Heart right ventricle (tissue), 16 donors: ENCODE measurements around the gene PRKAR2B. TPM values are rescaled to one million over a fixed set of nuclear protein-coding genes. Genes with fewer than 3 reads are reported as not detected.

Experiments used
- ATAC-seq, 8 donors: fragments of 200-7000 bp; cut with Tn5 transposase; one replicate each; pipeline ENCODE4 v1.9.1; 2020; ENCODE audit warnings: mild to moderate bottlenecking in 8 of 8, moderate library complexity in 8 of 8, moderate number of reproducible peaks in 1 of 8
- DNase-seq, 2 donors: peaks; one replicate each; pipeline ENCODE4 v3.0.0-alpha.2; 2020
- H3K27ac ChIP-seq, 10 donors: fragments of 200-600 bp; sonication (generic) in 2 of 10; one replicate each; pipeline versions ENCODE4 v1.5.0 to v1.8.0; 2020 to 2022; ENCODE audit warnings: mild to moderate bottlenecking in 3 of 10
- H3K27me3 ChIP-seq, 7 donors: fragments of 200-600 bp; one replicate each; pipeline ENCODE4 v1.8.0; 2021 to 2022; ENCODE audit warnings: mild to moderate bottlenecking in 2 of 7
- H3K36me3 ChIP-seq, 9 donors: fragments of 200-600 bp; sonication (generic) in 1 of 9; one replicate each; pipeline versions ENCODE4 v1.5.0 to v1.8.0; 2020 to 2022; ENCODE audit warnings: mild to moderate bottlenecking in 2 of 9
- H3K4me1 ChIP-seq, 9 donors: fragments of 200-600 bp; sonication (generic) in 1 of 9; one replicate each; pipeline versions ENCODE4 v1.5.0 to v1.8.0; 2020 to 2022; ENCODE audit warnings: mild to moderate bottlenecking in 4 of 9
- H3K4me3 ChIP-seq, 10 donors: fragments of 200-600 bp; sonication (generic) in 2 of 10; one replicate each; pipeline versions ENCODE4 v1.5.0 to v1.8.0; 2020 to 2022; ENCODE audit warnings: mild to moderate bottlenecking in 7 of 10, moderate library complexity in 2 of 10
- H3K9me3 ChIP-seq, 11 donors: fragments of 200-600 bp in 10 of 11; sonication (generic) in 2 of 11; one replicate each; pipeline versions ENCODE4 v1.5.0 to v1.8.0; 2013 to 2022; ENCODE audit warnings: mild to moderate bottlenecking in 2 of 11, control low read depth in 1 of 11, moderate library complexity in 1 of 11
- CTCF ChIP-seq, 9 donors: fragments of 200-600 bp; sonication (generic) in 2 of 9; IDR thresholded peaks; one replicate each; pipeline versions ENCODE4 v1.5.0 to v1.8.0; 2021 to 2022; ENCODE audit warnings: antibody characterized with exemption in 9 of 9, mild to moderate bottlenecking in 5 of 9, moderate library complexity in 1 of 9
- WGBS, 2 donors: extraction: QIAGEN DNeasy Blood & Tissue Kit; methylation state at CpG; one replicate each; pipeline ENCODE4 v1.1.7; 2013; ENCODE audit warnings: inconsistent platforms in 1 of 2; 5-methylcytosine and 5-hydroxymethylcytosine counted together
- intact Hi-C, 10 donors: fragments of 100-400 bp; cut with DNase I; formaldehyde crosslinking; loops; one replicate each; pipeline versions ENCODE4 v1.11.1 to v1.14.2; 2022
- polyA plus RNA-seq, 2 donors: library from polyadenylated mRNA; stranded (reverse); fragments of 200-250 nt; gene quantifications; one replicate each; pipeline ENCODE4 v1.2.3, GENCODE V29; 2013
- total RNA-seq, 10 donors: library from RNA; stranded (reverse); fragmentation: NEBNext Ultra II Directional in 3 of 10; extraction: Animal tissue kit (Norgen Biotek cat#: 25700) in 3 of 10; gene quantifications; one replicate each; pipeline versions ENCODE4 v1.2.1 to v1.2.4, GENCODE V29; 2021 to 2023
- donor health status: Arrhythmogenic right ventricular cardiomyopathy.
- donor health status: ischemic (EF 13 %, LVEDD 7.1; RV severe dilation, severe dysfunction).
- donor health status: healthy with polysubstance abuse.
- donor health status: DM: no; HTN: yes; CAD: no.
- donor health status: DM: no; HTN: no; CAD: no.
- donor health status: ischemic (EF 25% LVEDD 6.9; RV normal size, moderate dysfunction).
- donor health status: ischemic (EF 25% LVEDD 5.7; RV mildly dilated, moderate dysfunction).
- donor health status: healthy.
- donor health status: DM: yes; HTN: yes; CAD: no.
- donor health status: Ischemic cardiomyopathy.
- donor health status: ischemic (EF 35%, LVEDD 5.7; RV mildly dilated, moderate dysfunction).
- donor health status: nonischemic (EF 11% LVEDD 7.7; RV severe dilation, severe dysfunction).
- donor health status: DM: yes; HTN: yes; CAD: no.
- donor health status: PGD.
- donor health status: ischemic (EF 29% LVEDD 5.4; RV normal size, mild dysfunction).
- donor health status: nonischemic (EF 23%, LVEDD 6.1; RV moderate dilation, normal function).

The PRKAR2B gene
- total and polyA plus RNA-seq, 12 donors, result 5.4 to 42.5 (median 24.6) TPM

GRCh38 chr7:107014387-107015023 lies 30.0 kb upstream of the PRKAR2B start:
- no peaks in the 10 kb centered on the region for H3K27me3 ChIP-seq
- no peaks in the 10 kb centered on the region for H3K9me3 ChIP-seq
- WGBS, 2 donors, result 22 to 31% methylated on average over 7 of the region's 7 CpGs
- no peak for TF ChIP-seq CTCF (IDR thresholded peaks at IDR 0.05)
- H3K4me3 ChIP-seq, result no peak overlapping the region
- H3K36me3 ChIP-seq, result no peaks in the 10 kb centered on the region
- intact Hi-C loops, result no loop called here
- ATAC-seq (peak; percentile 82 to 98 (median 94)), DNase-seq (peak in 1 of 2 donors; percentile 38)
- peak overlapping the region in 6 of 10 donors; percentile 5 to 60 (median 56) for H3K27ac ChIP-seq
- H3K4me1 ChIP-seq, result peaks cover 0 to 18% (median 0%) of the 10 kb centered on the region in 9 donors

- Histone ChIP-seq H3K4me1 (peaks cover 0 to 7% (median 0%) of the 10 kb centered on the region in 9 donors), H3K27me3 (no peaks in the 10 kb centered on the region), H3K36me3 (no peaks in the 10 kb centered on the region), H3K4me3 (no peak overlapping the region), H3K27ac (no peak overlapping the region), H3K9me3 (no peaks in the 10 kb centered on the region)
- TF ChIP-seq CTCF (IDR thresholded peaks at IDR 0.05), result no peak
- 76 to 88% methylated on average over 4 of the region's 4 CpGs for WGBS, 2 donors
- intact Hi-C loops, result no loop called here
- DNase-seq, result no peak
- ATAC-seq, result no peak
Observed at GRCh38 chr7:107016312-107016711, 28.2 kb upstream of the PRKAR2B start.

- Histone ChIP-seq H3K4me3 (no peak overlapping the region), H3K4me1 (peaks cover 0 to 7% (median 0%) of the 10 kb centered on the region in 9 donors), H3K27me3 (no peaks in the 10 kb centered on the region), H3K9me3 (peaks cover 0 to 10% (median under 1%) of the 10 kb centered on the region in 11 donors), H3K27ac (no peak overlapping the region), H3K36me3 (no peaks in the 10 kb centered on the region)
- DNase-seq, result no peak
- WGBS, 2 donors, result 74 to 84% methylated on average over 2 of the region's 2 CpGs
- TF ChIP-seq CTCF (IDR thresholded peaks at IDR 0.05), result no peak
- intact Hi-C loops, result no loop called here
- peak in 4 of 8 donors; percentile 17 to 44 (median 23) for ATAC-seq
Observed at GRCh38 chr7:107017965-107018719, 26.4 kb upstream of the PRKAR2B start.

DNA sequence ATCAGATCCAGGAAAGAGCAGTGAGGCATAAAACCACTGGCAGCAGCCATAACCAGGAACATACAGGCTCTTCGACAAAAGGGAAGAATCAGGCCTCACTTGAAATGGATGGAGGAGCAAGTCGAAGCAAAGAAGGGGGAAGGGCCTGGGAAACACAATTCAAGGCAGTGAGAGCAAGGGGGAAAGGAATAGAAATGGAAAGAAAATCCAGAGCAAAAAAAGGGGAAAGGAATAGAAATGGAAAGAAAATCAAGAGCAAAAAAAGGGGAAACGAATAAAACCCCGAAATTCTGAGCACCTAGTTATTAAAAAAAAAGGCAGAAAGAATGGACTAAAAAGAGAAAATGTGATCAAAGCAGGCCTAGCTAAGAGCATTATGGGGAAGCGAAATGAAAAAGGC lies 24.1 kb upstream of the PRKAR2B start:
- Histone ChIP-seq H3K27me3 (no peaks in the 10 kb centered on the region), H3K9me3 (peaks cover 0 to 19% (median 3%) of the 10 kb centered on the region in 11 donors), H3K36me3 (no peaks in the 10 kb centered on the region), H3K27ac (no peak overlapping the region), H3K4me1 (peaks cover 0 to 3% (median 0%) of the 10 kb centered on the region in 9 donors), H3K4me3 (no peak overlapping the region)
- no peak for TF ChIP-seq CTCF (IDR thresholded peaks at IDR 0.05)
- intact Hi-C loops, result no loop called here
- DNase-seq (no peak), ATAC-seq (no peak)
- WGBS, 2 donors, result 91 to 94% methylated on average over 5 of the region's 5 CpGs
